ENCODE results near the gene IGSF21. TPM values are rescaled to one million over a fixed set of nuclear protein-coding genes. Genes with fewer than 3 reads are reported as not detected.

IGSF21 gene
- polyA plus RNA-seq, 1 of the 3 experiments (the other 2 are of a cell fraction), result not detected

DNA sequence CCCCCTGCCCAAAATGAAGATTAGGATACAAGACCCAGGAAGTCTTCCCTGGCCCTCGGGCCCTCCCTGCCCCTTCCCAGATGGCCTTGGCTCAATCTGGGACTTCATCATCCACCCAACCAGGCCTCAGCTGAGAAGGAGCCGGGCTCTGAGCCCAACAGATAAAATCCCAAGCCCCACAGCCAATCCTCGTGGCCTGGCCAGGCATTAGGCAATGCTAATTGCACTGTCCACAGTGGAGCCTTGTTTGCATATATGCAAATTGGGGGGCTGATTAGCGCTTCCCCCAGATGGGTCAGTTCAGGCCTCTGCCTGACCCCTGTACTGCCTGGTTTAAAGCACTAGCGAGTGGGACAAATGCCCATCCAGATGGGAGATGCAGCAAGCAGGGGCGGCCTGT lies 34.9 kb downstream of the IGSF21 start:
- 17% methylated on average over 2 of the region's 6 CpGs for WGBS (ENCODE audit: low lambda C conversion rate)
- Histone ChIP-seq H3K27ac (ENCODE audit: low read depth in 2 of 2, low read length in 1 of 2) (peak overlapping the region in 1 of 2 experiments; percentile 92; a peak in 2 of 4 replicates), H2AFZ (ENCODE audit: low read depth) (no peak overlapping the region), H3K4me1 (ENCODE audit: control insufficient read depth in 1 of 2, insufficient read depth in 2 of 2, low read depth in 1 of 2, low read length in 1 of 2) (peaks cover 0 to 59% of the 10 kb centered on the region in 2 experiments; a peak in 1 of 4 replicates), H3K9me2 (no peaks in the 10 kb centered on the region), H3K27me3 (ENCODE audit: insufficient read depth) (no peaks in the 10 kb centered on the region), H3K9ac (no peak overlapping the region), H4K20me1 (ENCODE audit: insufficient read depth) (no peaks in the 10 kb centered on the region), H3K36me3 (replicated peaks in 1 of 2; ENCODE audit: control insufficient read depth in 1 of 2, insufficient read depth in 2 of 2, low read length in 1 of 2) (no peaks in the 10 kb centered on the region), H3K4me3 (ENCODE audit: low read depth in 2 of 2, low read length in 1 of 2) (no peak overlapping the region), H3K4me2 (no peak overlapping the region), H3K79me2 (ENCODE audit: insufficient read depth) (no peaks in the 10 kb centered on the region), H3K9me3 (no peaks in the 10 kb centered on the region), H3F3A (replicated peaks; ENCODE audit: insufficient read depth) (no peaks in the 10 kb centered on the region)
- TF ChIP-seq, protein P1, sequence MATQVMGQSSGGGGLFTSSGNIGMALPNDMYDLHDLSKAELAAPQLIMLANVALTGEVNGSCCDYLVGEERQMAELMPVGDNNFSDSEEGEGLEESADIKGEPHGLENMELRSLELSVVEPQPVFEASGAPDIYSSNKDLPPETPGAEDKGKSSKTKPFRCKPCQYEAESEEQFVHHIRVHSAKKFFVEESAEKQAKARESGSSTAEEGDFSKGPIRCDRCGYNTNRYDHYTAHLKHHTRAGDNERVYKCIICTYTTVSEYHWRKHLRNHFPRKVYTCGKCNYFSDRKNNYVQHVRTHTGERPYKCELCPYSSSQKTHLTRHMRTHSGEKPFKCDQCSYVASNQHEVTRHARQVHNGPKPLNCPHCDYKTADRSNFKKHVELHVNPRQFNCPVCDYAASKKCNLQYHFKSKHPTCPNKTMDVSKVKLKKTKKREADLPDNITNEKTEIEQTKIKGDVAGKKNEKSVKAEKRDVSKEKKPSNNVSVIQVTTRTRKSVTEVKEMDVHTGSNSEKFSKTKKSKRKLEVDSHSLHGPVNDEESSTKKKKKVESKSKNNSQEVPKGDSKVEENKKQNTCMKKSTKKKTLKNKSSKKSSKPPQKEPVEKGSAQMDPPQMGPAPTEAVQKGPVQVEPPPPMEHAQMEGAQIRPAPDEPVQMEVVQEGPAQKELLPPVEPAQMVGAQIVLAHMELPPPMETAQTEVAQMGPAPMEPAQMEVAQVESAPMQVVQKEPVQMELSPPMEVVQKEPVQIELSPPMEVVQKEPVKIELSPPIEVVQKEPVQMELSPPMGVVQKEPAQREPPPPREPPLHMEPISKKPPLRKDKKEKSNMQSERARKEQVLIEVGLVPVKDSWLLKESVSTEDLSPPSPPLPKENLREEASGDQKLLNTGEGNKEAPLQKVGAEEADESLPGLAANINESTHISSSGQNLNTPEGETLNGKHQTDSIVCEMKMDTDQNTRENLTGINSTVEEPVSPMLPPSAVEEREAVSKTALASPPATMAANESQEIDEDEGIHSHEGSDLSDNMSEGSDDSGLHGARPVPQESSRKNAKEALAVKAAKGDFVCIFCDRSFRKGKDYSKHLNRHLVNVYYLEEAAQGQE (IDR thresholded peaks at IDR 0.05; ENCODE audit: low read depth, low read length), result no peak
- TF ChIP-seq EP300 (IDR thresholded peaks at IDR 0.05; ENCODE audit: borderline replicate concordance in 1 of 2, low read depth in 1 of 2, low read length in 1 of 2), result peak in 1 of 2 experiments; percentile 83; a peak in 2 of 4 replicates
- peak; percentile 49 for TF ChIP-seq CHD2 (IDR thresholded peaks at IDR 0.05; ENCODE audit: low read length, partially characterized antibody)
- TF ChIP-seq NRF1 (IDR thresholded peaks at IDR 0.05; ENCODE audit: low read depth, low read length), result no peak
- TF ChIP-seq, protein P2, sequence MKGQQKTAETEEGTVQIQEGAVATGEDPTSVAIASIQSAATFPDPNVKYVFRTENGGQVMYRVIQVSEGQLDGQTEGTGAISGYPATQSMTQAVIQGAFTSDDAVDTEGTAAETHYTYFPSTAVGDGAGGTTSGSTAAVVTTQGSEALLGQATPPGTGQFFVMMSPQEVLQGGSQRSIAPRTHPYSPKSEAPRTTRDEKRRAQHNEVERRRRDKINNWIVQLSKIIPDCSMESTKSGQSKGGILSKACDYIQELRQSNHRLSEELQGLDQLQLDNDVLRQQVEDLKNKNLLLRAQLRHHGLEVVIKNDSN (IDR thresholded peaks at IDR 0.05; ENCODE audit: borderline replicate concordance, low read depth), result no peak
- TF ChIP-seq GATA2 (CRISPR knock-in tag; IDR thresholded peaks at IDR 0.05), result peak; percentile 90
- 0 out of 2 replicates have a peak, but pooled peaks have one; percentile 16 for TF ChIP-seq MXI1 (IDR thresholded peaks at IDR 0.05; ENCODE audit: low read depth, low read length)
- TF ChIP-seq JUND (IDR thresholded peaks at IDR 0.05), result no peak
- TF ChIP-seq NFIC (IDR thresholded peaks at IDR 0.05; ENCODE audit: borderline replicate concordance), result no peak
- TF ChIP-seq RAD21 (IDR thresholded peaks at IDR 0.05; ENCODE audit: low read length), result no peak
- TF ChIP-seq TCF12 (IDR thresholded peaks at IDR 0.05), result no peak
- no peak for TF ChIP-seq ELF1 (IDR thresholded peaks at IDR 0.05)
- no peak for TF ChIP-seq TEAD4 (IDR thresholded peaks at IDR 0.05; ENCODE audit: borderline replicate concordance, insufficient read depth)
- peak; percentile 31; the same call in 1 of the 2 replicates for TF ChIP-seq RCOR1 (IDR thresholded peaks at IDR 0.05; ENCODE audit: low read length)
- ChIA-PET POLR2A (interaction anchor here (1.1 to 1.3 kb wide), 4 partner anchors 35 to 209 kb away, joined by 3 to 4 read pairs (median 4); partner anchors contain the start of gene IGSF21), CTCF (interaction anchor here (0.8 to 1.9 kb wide), 7 partner anchors 18 to 160 kb away, joined by 3 to 9 read pairs (median 3); partner anchors contain the start of gene IGSF21)
- peak; percentile 72 for DNase-seq
